ENCODE data around the gene ATP8A2. TPM values are rescaled to one million over a fixed set of nuclear protein-coding genes. Genes with fewer than 3 reads are reported as not detected.

ATP8A2 gene
- total and polyA plus RNA-seq, 7 donors = under 0.01 to 2.2 (median 1.2) TPM; not detected in 1

DNA sequence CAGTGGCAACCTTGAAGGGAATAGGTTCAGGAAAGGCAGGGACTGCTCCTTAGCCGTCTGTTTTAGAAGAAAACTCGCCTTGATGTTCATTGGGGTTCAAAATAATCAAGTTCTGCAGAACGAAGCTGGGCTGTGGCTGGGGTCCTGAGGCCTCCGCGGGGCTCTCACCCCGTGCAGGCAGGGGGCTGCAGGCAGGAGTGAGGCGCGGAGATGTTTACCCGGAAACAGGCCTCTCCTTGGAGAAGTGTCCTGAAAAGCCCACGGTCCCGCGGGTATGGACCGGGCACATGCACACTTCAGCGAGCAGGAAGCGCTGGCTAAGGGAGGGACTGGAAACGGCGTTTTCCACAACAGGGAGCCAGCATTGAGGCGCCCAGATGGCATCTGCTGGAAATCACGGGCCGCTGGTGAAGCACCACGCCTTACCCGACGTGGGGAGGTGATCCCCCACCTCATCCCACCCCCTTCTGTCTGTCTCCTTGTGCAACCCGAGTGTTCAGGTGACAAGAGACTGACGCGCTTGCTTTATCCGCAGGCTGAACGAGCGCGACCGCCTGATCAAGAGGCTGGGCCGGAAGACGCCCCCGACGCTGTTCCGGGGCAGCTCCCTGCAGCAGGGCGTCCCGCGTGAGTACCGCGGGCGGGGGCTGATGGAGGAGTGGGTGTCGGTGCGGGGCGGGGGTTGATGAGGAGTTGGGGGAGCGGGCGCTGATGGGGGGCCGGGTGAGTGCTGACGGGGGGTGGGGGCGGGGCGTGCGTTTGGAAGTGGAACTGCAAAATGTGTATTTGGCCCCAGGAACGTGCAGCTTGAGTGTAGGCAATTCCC, 640.4 kb downstream of the ATP8A2 start:
- Histone ChIP-seq H3K36me3 (no peaks in the 10 kb centered on the region), H3K4me3 (peak overlapping the region in 3 of 4 donors; percentile 18 to 40 (median 38)), H3K27ac (no peak overlapping the region), H3K9me3 (no peaks in the 10 kb centered on the region), H3K4me1 (peaks cover 0 to 5% (median 0%) of the 10 kb centered on the region in 4 donors), H3K27me3 (peaks cover 0 to 14% (median 2%) of the 10 kb centered on the region in 3 donors)
- TF ChIP-seq EP300 (IDR thresholded peaks at IDR 0.05) (no peak), POLR2A (IDR thresholded peaks at IDR 0.05) (no peak)
- DNase-seq = no peak
- intact Hi-C loops (cut with DNase I) = no loop called here
- WGBS, 2 donors = 22 to 43% methylated on average over 53 of the region's 53 CpGs

DNA sequence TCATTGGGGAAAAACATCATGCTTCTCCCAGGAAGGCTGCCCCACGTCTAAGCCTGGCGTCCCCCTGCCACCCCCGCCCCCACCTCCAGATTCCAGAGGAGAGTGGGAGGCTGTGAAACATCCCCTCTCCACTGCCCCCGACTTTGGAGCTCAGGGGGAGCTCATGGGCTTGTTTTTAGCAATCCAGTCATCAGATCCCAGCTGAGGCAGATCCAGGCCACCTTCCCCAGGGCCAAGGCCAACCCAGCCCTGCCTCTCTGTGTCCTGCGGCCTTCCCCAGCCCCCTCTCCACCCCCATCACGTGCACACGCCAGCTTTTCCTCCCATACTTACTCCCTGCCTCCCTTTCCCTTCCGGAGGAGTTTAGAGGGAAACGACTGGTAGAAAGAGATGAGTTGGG, 641.2 kb downstream of the ATP8A2 start:
- H3K36me3 ChIP-seq = no peaks in the 10 kb centered on the region
- intact Hi-C loops (cut with DNase I) = no loop called here
- no peak overlapping the region for H3K27ac ChIP-seq
- TF ChIP-seq POLR2AphosphoS5 (IDR thresholded peaks at IDR 0.05) = no peak
- TF ChIP-seq, protein P1, sequence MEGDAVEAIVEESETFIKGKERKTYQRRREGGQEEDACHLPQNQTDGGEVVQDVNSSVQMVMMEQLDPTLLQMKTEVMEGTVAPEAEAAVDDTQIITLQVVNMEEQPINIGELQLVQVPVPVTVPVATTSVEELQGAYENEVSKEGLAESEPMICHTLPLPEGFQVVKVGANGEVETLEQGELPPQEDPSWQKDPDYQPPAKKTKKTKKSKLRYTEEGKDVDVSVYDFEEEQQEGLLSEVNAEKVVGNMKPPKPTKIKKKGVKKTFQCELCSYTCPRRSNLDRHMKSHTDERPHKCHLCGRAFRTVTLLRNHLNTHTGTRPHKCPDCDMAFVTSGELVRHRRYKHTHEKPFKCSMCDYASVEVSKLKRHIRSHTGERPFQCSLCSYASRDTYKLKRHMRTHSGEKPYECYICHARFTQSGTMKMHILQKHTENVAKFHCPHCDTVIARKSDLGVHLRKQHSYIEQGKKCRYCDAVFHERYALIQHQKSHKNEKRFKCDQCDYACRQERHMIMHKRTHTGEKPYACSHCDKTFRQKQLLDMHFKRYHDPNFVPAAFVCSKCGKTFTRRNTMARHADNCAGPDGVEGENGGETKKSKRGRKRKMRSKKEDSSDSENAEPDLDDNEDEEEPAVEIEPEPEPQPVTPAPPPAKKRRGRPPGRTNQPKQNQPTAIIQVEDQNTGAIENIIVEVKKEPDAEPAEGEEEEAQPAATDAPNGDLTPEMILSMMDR (IDR thresholded peaks at IDR 0.05) = no peak
- no peak for TF ChIP-seq POLR2A (IDR thresholded peaks at IDR 0.05)
- TF ChIP-seq EP300 (IDR thresholded peaks at IDR 0.05) = no peak
- H3K4me3 ChIP-seq = no peak overlapping the region
- no peak for DNase-seq
- WGBS, 2 donors = 71 to 75% methylated on average over 9 of the region's 9 CpGs
- peaks cover 0 to 14% (median 2%) of the 10 kb centered on the region in 3 donors for H3K27me3 ChIP-seq
- H3K9me3 ChIP-seq = no peaks in the 10 kb centered on the region
- H3K4me1 ChIP-seq = peaks cover 0 to 5% (median 0%) of the 10 kb centered on the region in 4 donors

DNA sequence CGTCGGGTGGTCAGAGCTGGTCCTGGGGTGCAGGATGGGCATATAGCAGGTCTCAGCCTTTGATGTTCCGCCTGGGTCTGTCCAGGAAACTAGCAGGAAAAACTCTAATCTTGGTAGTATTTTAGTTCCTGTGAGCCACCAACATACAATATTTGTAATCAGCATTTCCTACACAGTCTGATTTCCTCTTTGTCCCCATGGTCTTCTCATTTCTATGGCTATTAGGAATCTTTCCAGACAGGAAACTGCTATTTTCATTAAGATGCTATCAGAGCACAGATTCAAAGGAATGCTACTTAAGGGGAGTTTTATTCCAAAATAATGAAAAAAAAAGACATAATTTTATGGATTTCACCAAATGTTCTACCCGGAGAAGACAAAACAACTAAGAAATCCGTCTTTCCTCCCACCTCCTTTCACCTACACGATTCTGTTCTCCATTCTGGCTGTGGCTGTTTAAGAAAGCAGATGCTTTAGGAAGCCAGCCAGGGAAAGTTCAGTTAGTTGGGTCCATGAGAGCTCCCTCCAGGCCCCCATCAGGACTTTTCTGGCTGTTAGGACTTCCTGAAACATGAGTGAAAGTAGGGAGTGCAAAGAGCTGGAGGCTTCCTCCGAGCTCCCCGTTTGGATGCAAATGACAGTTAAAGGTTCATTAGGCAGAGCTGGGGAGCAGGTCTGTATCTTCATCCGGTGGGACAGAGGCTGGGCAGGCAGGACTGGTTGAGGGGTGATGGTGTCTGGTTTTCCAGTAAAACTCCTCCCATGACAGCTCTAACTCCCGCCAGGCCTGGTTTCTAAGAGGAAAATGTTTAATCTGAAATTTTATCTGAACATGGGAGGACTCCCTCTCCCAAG, 643.7 kb downstream of the ATP8A2 start:
- no peak overlapping the region for H3K4me3 ChIP-seq
- WGBS, 2 donors = 72 to 77% methylated on average over 10 of the region's 10 CpGs
- no peak for DNase-seq

DNA sequence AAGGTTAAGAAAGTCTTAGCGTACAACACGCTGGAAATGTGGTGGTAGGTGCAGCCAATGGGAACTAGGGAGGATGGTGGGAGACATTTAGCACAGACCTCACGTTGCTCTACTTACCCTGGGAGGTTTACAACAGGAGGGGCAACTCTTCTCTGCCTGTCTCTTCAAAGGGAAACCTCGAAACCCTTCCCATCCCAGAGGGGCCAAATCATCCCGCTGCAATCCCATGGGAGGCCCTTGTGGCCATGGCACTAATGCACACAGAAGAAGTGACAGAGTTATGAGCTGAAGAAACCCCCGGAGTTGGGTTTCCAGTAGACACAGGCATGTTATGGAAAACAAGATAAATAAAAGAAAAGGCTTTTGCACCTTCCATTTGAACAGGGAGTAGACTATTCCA, 644.4 kb downstream of the ATP8A2 start:
- DNase-seq = no peak
- Histone ChIP-seq H3K9me3 (no peaks in the 10 kb centered on the region), H3K36me3 (no peaks in the 10 kb centered on the region), H3K4me3 (no peak overlapping the region), H3K27ac (no peak overlapping the region), H3K4me1 (peaks cover 0 to 5% (median 0%) of the 10 kb centered on the region in 4 donors), H3K27me3 (peaks cover 0 to 14% (median 2%) of the 10 kb centered on the region in 3 donors)
- WGBS, 2 donors = 79 to 89% methylated on average over 6 of the region's 6 CpGs
- intact Hi-C loops (cut with DNase I) = no loop called here
- TF ChIP-seq POLR2AphosphoS5 (IDR thresholded peaks at IDR 0.05) = no peak
- no peak for TF ChIP-seq POLR2A (IDR thresholded peaks at IDR 0.05)
- no peak for TF ChIP-seq EP300 (IDR thresholded peaks at IDR 0.05)
- TF ChIP-seq, protein P1 (IDR thresholded peaks at IDR 0.05) = no peak

More for the DNA sequence above, 643.7 kb downstream of the ATP8A2 start:
- H3K9me3 ChIP-seq = no peaks in the 10 kb centered on the region
- intact Hi-C loops (cut with DNase I) = no loop called here
- H3K27ac ChIP-seq = no peak overlapping the region
- peaks cover 0 to 14% (median 2%) of the 10 kb centered on the region in 3 donors for H3K27me3 ChIP-seq
- H3K36me3 ChIP-seq = no peaks in the 10 kb centered on the region
- peaks cover 0 to 5% (median 0%) of the 10 kb centered on the region in 4 donors for H3K4me1 ChIP-seq
- no peak for TF ChIP-seq POLR2A (IDR thresholded peaks at IDR 0.05)
- TF ChIP-seq, protein P1 (IDR thresholded peaks at IDR 0.05) = no peak
- no peak for TF ChIP-seq EP300 (IDR thresholded peaks at IDR 0.05)
- no peak for TF ChIP-seq POLR2AphosphoS5 (IDR thresholded peaks at IDR 0.05)
